Endothelial cell of umbilical vein (primary cell): ENCODE measurements around the gene ZNF407. TPM values are rescaled to one million over a fixed set of nuclear protein-coding genes. Genes with fewer than 3 reads are reported as not detected.

Source experiments
- BruUV-seq: library from RNA; stranded (reverse); fragments of 400-500 nt; replicated peaks from 2 replicates; lab custom pipeline; 2021; lab: Mats Ljungman, UMichigan
- CTCF ChIA-PET: fragments of 300-600, 350-600 bp; sonication (Branson Sonifier 250); formaldehyde crosslinking; loops from one replicate; lab custom pipeline; 2021; ENCODE audit warnings: antibody characterized with exemption, inconsistent platforms; lab: Charles Lee
- POLR2A ChIA-PET: fragments of 300-600, 350-600 bp; sonication (Branson Sonifier 250); formaldehyde crosslinking; loops from one replicate; lab custom pipeline; 2021; ENCODE audit warnings: antibody characterized with exemption, inconsistent platforms; lab: Charles Lee
- DNase-seq: peaks from one replicate; pipeline ENCODE4 v3.0.0-alpha.2; 2011; ENCODE audit warnings: low read depth, low spot score
- FAIRE-seq: peaks from 2 replicates; lab custom pipeline; 2011; peaks lifted over from hg19 to GRCh38; lab: Jason Lieb, UNC
- H2AFZ ChIP-seq: 2 replicates; pipeline ENCODE4 v1.6.0; 2012; ENCODE audit warnings: low read depth, low read length, control low read depth, inconsistent platforms
- H3K27ac ChIP-seq: 2 replicates; pipeline ENCODE4 v1.5.1; 2011; ENCODE audit warnings: low read depth, mild to moderate bottlenecking, control low read depth, low read length, moderate library complexity; ENCODE audit not compliant: insufficient read depth
- H3K27me3 ChIP-seq, 2 experiments: 2 replicates each; pipeline versions ENCODE4 v1.6.0 to v1.6.1; 2011; ENCODE audit warnings: low read length in 2 of 2, mixed read lengths in 1 of 2; ENCODE audit not compliant: control insufficient read depth in 2 of 2, insufficient read depth in 2 of 2
- H3K36me3 ChIP-seq, 2 experiments: 2 replicates in 1 of 2; 3 replicates in 1 of 2; pipeline ENCODE4 v1.5.1; 2011; ENCODE audit warnings: low read length in 2 of 2, mild to moderate bottlenecking in 1 of 2, moderate library complexity in 1 of 2; ENCODE audit not compliant: control insufficient read depth in 2 of 2, insufficient read depth in 2 of 2; ENCODE audit errors: extremely low read depth in 1 of 2
- H3K4me1 ChIP-seq: 3 replicates; pipeline ENCODE4 v1.5.1; 2011; ENCODE audit warnings: mild to moderate bottlenecking, low read length; ENCODE audit not compliant: control insufficient read depth, insufficient read depth; ENCODE audit errors: extremely low read depth
- H3K4me2 ChIP-seq: 2 replicates; pipeline ENCODE4 v1.6.1; 2011; ENCODE audit warnings: low read length, control low read depth, mixed read lengths; ENCODE audit not compliant: insufficient read depth
- H3K4me3 ChIP-seq, 3 experiments: fragments of 200-600 bp in 1 of 3; sonication (generic), shearing (Covaris generic) in 1 of 3; replicated peaks in 1 of 3; 2 replicates each; pipeline ENCODE4 v1.5.1; 2011 to 2016; ENCODE audit warnings: control low read depth in 3 of 3, low read length in 3 of 3, mild to moderate bottlenecking in 2 of 3, inconsistent platforms in 1 of 3, low read depth in 1 of 3, moderate library complexity in 1 of 3; ENCODE audit not compliant: insufficient read depth in 1 of 3
- H3K79me2 ChIP-seq: 2 replicates; pipeline ENCODE4 v1.6.0; 2012; ENCODE audit warnings: low read length, inconsistent platforms; ENCODE audit not compliant: control insufficient read depth, insufficient read depth
- H3K9ac ChIP-seq: replicated peaks from 2 replicates; pipeline ENCODE3; 2011; ENCODE audit warnings: low read length, control low read depth; ENCODE audit not compliant: insufficient read depth; ENCODE audit errors: extremely low read depth
- H3K9me1 ChIP-seq: replicated peaks from 3 replicates; pipeline ENCODE4 v1.6.0; 2011; ENCODE audit warnings: mild to moderate bottlenecking, low read length; ENCODE audit not compliant: control insufficient read depth, insufficient read depth; ENCODE audit errors: extremely low read depth
- H3K9me3 ChIP-seq: replicated peaks from 2 replicates; pipeline ENCODE4 v1.5.1; 2012; ENCODE audit warnings: low read length, inconsistent platforms; ENCODE audit not compliant: control insufficient read depth, insufficient read depth
- H4K20me1 ChIP-seq: replicated peaks from 2 replicates; pipeline ENCODE3; 2011; ENCODE audit warnings: mild to moderate bottlenecking, low read length; ENCODE audit not compliant: control insufficient read depth, insufficient read depth; ENCODE audit errors: extremely low read depth
- CTCF ChIP-seq, 2 donors: IDR thresholded peaks; 1 replicate in 1 of 2; 2 replicates in 1 of 2; pipeline ENCODE4 v1.5.1; 2011; ENCODE audit warnings: low read length in 2 of 2, mild to moderate bottlenecking in 2 of 2, moderate library complexity in 2 of 2, control low read depth in 1 of 2, inconsistent platforms in 1 of 2, low read depth in 1 of 2; ENCODE audit not compliant: insufficient read depth in 1 of 2; ENCODE audit errors: extremely low read depth in 1 of 2
- EZH2 ChIP-seq: IDR thresholded peaks from 2 replicates; pipeline ENCODE4 v1.6.1; 2012; ENCODE audit warnings: borderline replicate concordance, low read depth, mild to moderate bottlenecking, moderate library complexity, low read length, inconsistent platforms; ENCODE audit not compliant: severe bottlenecking
- FOS ChIP-seq: IDR thresholded peaks from 2 replicates; pipeline ENCODE4 v1.6.1; 2011; ENCODE audit warnings: mild to moderate bottlenecking, low read length, moderate library complexity, borderline replicate concordance; ENCODE audit not compliant: insufficient read depth
- GATA2 ChIP-seq: IDR thresholded peaks from 2 replicates; pipeline ENCODE4 v1.7.0; 2011; ENCODE audit warnings: low read depth, mild to moderate bottlenecking, moderate library complexity, mixed read lengths, low read length; ENCODE audit not compliant: insufficient read length, insufficient read depth
- JUN ChIP-seq: IDR thresholded peaks from 2 replicates; pipeline ENCODE4 v1.6.1; 2011; ENCODE audit warnings: borderline replicate concordance, low read depth; ENCODE audit not compliant: insufficient read length, insufficient read depth
- MYC ChIP-seq: IDR thresholded peaks from one replicate; pipeline ENCODE4 v1.6.1; 2011; ENCODE audit warnings: mild to moderate bottlenecking, low read depth, low read length
- POLR2A ChIP-seq: IDR thresholded peaks from 2 replicates; pipeline ENCODE4 v1.6.1; 2012; ENCODE audit warnings: low read depth, mild to moderate bottlenecking, control low read depth, low read length
- POLR2AphosphoS5 ChIP-seq: IDR thresholded peaks from 2 replicates; pipeline ENCODE4 v1.6.1; 2012; ENCODE audit warnings: low read depth, mild to moderate bottlenecking, control low read depth, low read length, moderate library complexity; ENCODE audit not compliant: insufficient read depth
- dilution Hi-C: fragments of 300-500 bp; cut with MboI; formaldehyde crosslinking; loops from one replicate; pipeline ENCODE4 v1.15.0; 2019; ENCODE audit warnings: low sequenced_read_pairs; ENCODE audit not compliant: extremely low pct_ligation_motif_present
- intact Hi-C: fragments of 100-400 bp; cut with micrococcal nuclease; formaldehyde crosslinking; loops from one replicate; pipeline ENCODE4 v1.10.0; 2022
- polyA plus RNA-seq, 4 experiments: library from polyadenylated mRNA; depleted of rRNA in 3 of 4; stranded (reverse) in 3 of 4; unstranded in 1 of 4; fragments of >200 nt; gene quantifications; 2 replicates each; pipeline versions ENCODE4 v1.2.1 to v1.2.3, GENCODE V29; 2011 to 2012; ENCODE audit warnings: missing spikeins in 1 of 4
- total RNA-seq: library from RNA; stranded (reverse); gene quantifications from 2 replicates; pipeline ENCODE4 v1.2.3, GENCODE V29; 2021
- TF ChIP-seq, protein P1 (sequence below): IDR thresholded peaks from 2 replicates; pipeline ENCODE4 v1.6.1; 2011; ENCODE audit not compliant: insufficient read depth, insufficient read length

ZNF407 gene
- total and polyA plus RNA-seq, 2 donors (not counting 3 experiments of a cell fraction or from before 2014, with no cell fraction given) = 3.8 to 20.1 TPM

GRCh38 chr18:75063196-75063595 lies 465.5 kb downstream of the ZNF407 start:
- Histone ChIP-seq H3K9me3 (no peaks in the 10 kb centered on the region), H2AFZ (no peak overlapping the region), H3K27me3 (no peaks in the 10 kb centered on the region), H3K36me3 (no peaks in the 10 kb centered on the region), H3K4me1 (peaks cover 6% of the 10 kb centered on the region), H4K20me1 (no peaks in the 10 kb centered on the region), H3K27ac (no peak overlapping the region), H3K9me1 (no peaks in the 10 kb centered on the region), H3K79me2 (no peaks in the 10 kb centered on the region), H3K4me2 (no peak overlapping the region), H3K4me3 (no peak overlapping the region), H3K9ac (no peak overlapping the region)
- no TSS peak for BruUV-seq
- intact Hi-C loops = no loop called here
- dilution Hi-C loops = no loop called here
- ChIA-PET POLR2A (no interaction called here), CTCF (interaction anchor here (1.1 kb wide), 1 partner anchor 22 kb away, joined by 3 read pairs; no protein-coding TSS in a partner anchor)
- FAIRE-seq = no peak
- TF ChIP-seq POLR2AphosphoS5 (no peak), FOS (no peak), JUN (no peak), MYC (no peak), CTCF (IDR thresholded peaks at IDR 0.05; ENCODE audit: extremely low read depth in 1 of 2, insufficient read depth in 1 of 2, low read depth in 1 of 2, low read length in 2 of 2) (no peak), EZH2 (no peak), GATA2 (no peak), POLR2A (no peak)
- TF ChIP-seq, protein P1, sequence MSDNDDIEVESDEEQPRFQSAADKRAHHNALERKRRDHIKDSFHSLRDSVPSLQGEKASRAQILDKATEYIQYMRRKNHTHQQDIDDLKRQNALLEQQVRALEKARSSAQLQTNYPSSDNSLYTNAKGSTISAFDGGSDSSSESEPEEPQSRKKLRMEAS = no peak
- DNase-seq = no peak
